OCI-LY3 (cell line): ENCODE measurements around the gene CACNA1C.

ENCODE experiments used
- H2AFZ ChIP-seq: fragments of 200-600, 300-600 bp; shearing (Covaris generic); 2 replicates; pipeline ENCODE4 v1.6.0; 2014; ENCODE audit warnings: antibody characterized with exemption, low read depth, low read length
- H3K27ac ChIP-seq: fragments of 200-600, 300-600 bp; sonication (generic); 2 replicates; pipeline ENCODE4 v1.5.1; 2014; ENCODE audit warnings: mild to moderate bottlenecking, low read length, moderate library complexity, mixed read lengths
- H3K27me3 ChIP-seq: fragments of 200-600, 300-600 bp; sonication (generic); 2 replicates; pipeline ENCODE4 v1.6.1; 2014; ENCODE audit warnings: low read depth, low read length, mixed read lengths
- H3K36me3 ChIP-seq: fragments of 200-600, 300-600 bp; sonication (generic); replicated peaks from 2 replicates; pipeline ENCODE3; 2014; ENCODE audit warnings: low read depth, low read length, mixed read lengths
- H3K4me1 ChIP-seq: fragments of 300-600, 200-600 bp; sonication (generic); 2 replicates; pipeline ENCODE4 v1.6.1; 2014; ENCODE audit warnings: low read length, mixed read lengths
- H3K4me2 ChIP-seq: fragments of 200-600, 300-600 bp; sonication (generic); 2 replicates; pipeline ENCODE4 v1.6.1; 2014; ENCODE audit warnings: low read length, mixed read lengths
- H3K4me3 ChIP-seq: fragments of 300-600, 200-600 bp; sonication (generic); 2 replicates; pipeline ENCODE4 v1.5.1; 2014; ENCODE audit warnings: antibody characterized with exemption, mild to moderate bottlenecking, low read length, moderate library complexity
- H3K79me2 ChIP-seq: fragments of 300-600, 200-600 bp; shearing (Covaris generic); 2 replicates; pipeline ENCODE4 v1.6.1; 2014; ENCODE audit warnings: mild to moderate bottlenecking, low read length, mixed read lengths
- H3K9ac ChIP-seq: fragments of 300-600, 200-600 bp; shearing (Covaris generic); 2 replicates; pipeline ENCODE4 v1.6.0; 2014; ENCODE audit warnings: mild to moderate bottlenecking, low read length, moderate library complexity
- H3K9me3 ChIP-seq: fragments of 200-600, 300-600 bp; shearing (Covaris generic); 2 replicates; pipeline ENCODE4 v1.6.1; 2014; ENCODE audit warnings: low read length, mixed read lengths; ENCODE audit not compliant: insufficient read depth
- H4K20me1 ChIP-seq: fragments of 200-600, 300-600 bp; sonication (generic); 2 replicates; pipeline ENCODE4 v1.6.1; 2016; ENCODE audit warnings: low read length, mixed read lengths; ENCODE audit not compliant: insufficient read depth
- CTCF ChIP-seq: fragments of 200-600, 300-600 bp; sonication (generic); IDR thresholded peaks from 2 replicates; pipeline ENCODE4 v1.5.1; 2014; ENCODE audit warnings: antibody characterized with exemption, low read length, low read depth
- EZH2phosphoT487 ChIP-seq: fragments of 200-600 bp; shearing (Covaris generic); IDR thresholded peaks from 2 replicates; pipeline ENCODE4 v1.6.1; 2018; ENCODE audit warnings: antibody characterized with exemption, mixed run types, low read depth

The CACNA1C gene

GRCh38 chr12:2372178-2372577, 319.4 kb downstream of the CACNA1C start:
- TF ChIP-seq CTCF: no peak
- TF ChIP-seq EZH2phosphoT487: no peak
- Histone ChIP-seq H3K4me2 (no peak overlapping the region), H3K79me2 (no peaks in the 10 kb centered on the region), H2AFZ (no peak overlapping the region), H3K36me3 (no peaks in the 10 kb centered on the region), H3K4me1 (no peaks in the 10 kb centered on the region), H3K27ac (no peak overlapping the region), H3K9me3 (no peaks in the 10 kb centered on the region), H3K9ac (no peak overlapping the region), H3K4me3 (no peak overlapping the region), H4K20me1 (no peaks in the 10 kb centered on the region), H3K27me3 (peaks cover 11% of the 10 kb centered on the region)

GRCh38 chr12:2372735-2373134, 319.9 kb downstream of the CACNA1C start:
- no peak overlapping the region for H3K4me3 ChIP-seq
- no peaks in the 10 kb centered on the region for H3K9me3 ChIP-seq
- H3K4me1 ChIP-seq: no peaks in the 10 kb centered on the region
- no peaks in the 10 kb centered on the region for H3K79me2 ChIP-seq
- no peak overlapping the region for H2AFZ ChIP-seq
- H3K9ac ChIP-seq: no peak overlapping the region
- H3K27ac ChIP-seq: no peak overlapping the region
- TF ChIP-seq CTCF: no peak
- no peak for TF ChIP-seq EZH2phosphoT487
- no peaks in the 10 kb centered on the region for H3K36me3 ChIP-seq
- no peaks in the 10 kb centered on the region for H4K20me1 ChIP-seq
- no peak overlapping the region for H3K4me2 ChIP-seq
- H3K27me3 ChIP-seq: peaks cover 10% of the 10 kb centered on the region

- TF ChIP-seq CTCF: no peak
- no peak for TF ChIP-seq EZH2phosphoT487
- Histone ChIP-seq H3K9ac (no peak overlapping the region), H3K4me1 (peaks cover 1% of the 10 kb centered on the region), H2AFZ (no peak overlapping the region), H4K20me1 (no peaks in the 10 kb centered on the region), H3K27ac (no peak overlapping the region), H3K27me3 (peaks cover 10% of the 10 kb centered on the region), H3K79me2 (no peaks in the 10 kb centered on the region), H3K4me2 (no peak overlapping the region), H3K36me3 (no peaks in the 10 kb centered on the region), H3K4me3 (no peak overlapping the region), H3K9me3 (no peaks in the 10 kb centered on the region)
Observed at GRCh38 chr12:2373307-2373706, 320.5 kb downstream of the CACNA1C start.

GRCh38 chr12:2374092-2374906, 321.5 kb downstream of the CACNA1C start:
- Histone ChIP-seq H3K9me3 (no peaks in the 10 kb centered on the region), H3K27ac (no peak overlapping the region), H3K27me3 (peaks cover 10% of the 10 kb centered on the region), H3K9ac (no peak overlapping the region), H3K4me3 (no peak overlapping the region), H3K79me2 (no peaks in the 10 kb centered on the region), H3K4me2 (no peak overlapping the region), H3K4me1 (peaks cover 11% of the 10 kb centered on the region), H3K36me3 (no peaks in the 10 kb centered on the region), H2AFZ (no peak overlapping the region), H4K20me1 (no peaks in the 10 kb centered on the region)
- TF ChIP-seq EZH2phosphoT487: no peak
